GM11168 (cell line): ENCODE results near the gene BANF2.

Experiments
- in situ Hi-C: fragments of 300-500 bp; cut with MboI; formaldehyde crosslinking; loops from one replicate; pipeline ENCODE4 v1.12.0; 2022; ENCODE audit warnings: low sequenced_read_pairs; ENCODE audit not compliant: unreplicated experiment

Gene BANF2

GRCh38 chr20:17663486-17663885, 36.3 kb upstream of the BANF2 start:
- in situ Hi-C loops: no loop called here

GRCh38 chr20:17664025-17664633, 35.6 kb upstream of the BANF2 start:
- in situ Hi-C loops: no loop called here

GRCh38 chr20:17665756-17666155, 34.0 kb upstream of the BANF2 start:
- in situ Hi-C loops: no loop called here

GRCh38 chr20:17666481-17666880, 33.3 kb upstream of the BANF2 start:
- in situ Hi-C loops: no loop called here

- in situ Hi-C loops: no loop called here
Measured at GRCh38 chr20:17667445-17667844, 32.3 kb upstream of the BANF2 start.

- in situ Hi-C loops: no loop called here
Measured at GRCh38 chr20:17668432-17668831, 31.3 kb upstream of the BANF2 start.

- in situ Hi-C loops: no loop called here
Measured at GRCh38 chr20:17669306-17669931, 30.3 kb upstream of the BANF2 start.

- in situ Hi-C loops: loop anchor here (10.0 kb wide), 1 partner anchor 224 kb away; no protein-coding TSS in a partner anchor
Measured at GRCh38 chr20:17671011-17671410, 28.8 kb upstream of the BANF2 start.

GRCh38 chr20:17671565-17671964, 28.2 kb upstream of the BANF2 start:
- in situ Hi-C loops: loop anchor here (10.0 kb wide), 1 partner anchor 223 kb away; no protein-coding TSS in a partner anchor

- in situ Hi-C loops: loop anchor here (10.0 kb wide), 1 partner anchor 222 kb away; no protein-coding TSS in a partner anchor
Measured at GRCh38 chr20:17673084-17673483, 26.7 kb upstream of the BANF2 start.

- in situ Hi-C loops: loop anchor here (10.0 kb wide), 1 partner anchor 220 kb away; no protein-coding TSS in a partner anchor
Measured at GRCh38 chr20:17674722-17675518, 24.8 kb upstream of the BANF2 start.

- in situ Hi-C loops: loop anchor here (10.0 kb wide), 1 partner anchor 219 kb away; no protein-coding TSS in a partner anchor
Measured at GRCh38 chr20:17675519-17676377, 24.0 kb upstream of the BANF2 start.

GRCh38 chr20:17676378-17676759, 23.4 kb upstream of the BANF2 start:
- in situ Hi-C loops: loop anchor here (10.0 kb wide), 1 partner anchor 218 kb away; no protein-coding TSS in a partner anchor

GRCh38 chr20:17676942-17677341, 22.8 kb upstream of the BANF2 start:
- in situ Hi-C loops: loop anchor here (10.0 kb wide), 1 partner anchor 218 kb away; no protein-coding TSS in a partner anchor

GRCh38 chr20:17678295-17678694, 21.5 kb upstream of the BANF2 start:
- in situ Hi-C loops: loop anchor here (10.0 kb wide), 1 partner anchor 217 kb away; no protein-coding TSS in a partner anchor

GRCh38 chr20:17678886-17679285, 20.9 kb upstream of the BANF2 start:
- in situ Hi-C loops: loop anchor here (10.0 kb wide), 1 partner anchor 216 kb away; no protein-coding TSS in a partner anchor

GRCh38 chr20:17679941-17680835, 19.6 kb upstream of the BANF2 start:
- in situ Hi-C loops: loop anchor here (10.0 kb wide), 1 partner anchor 215 kb away; no protein-coding TSS in a partner anchor

GRCh38 chr20:17680836-17681725, 18.7 kb upstream of the BANF2 start:
- in situ Hi-C loops: no loop called here
